Astrocyte of the cerebellum (primary cell): ENCODE data around the gene TMEM94.

Source experiments
- DNase-seq: peaks from one replicate; pipeline ENCODE4 v3.0.0-alpha.2; 2011; ENCODE audit warnings: low read depth
- H3K4me3 ChIP-seq: 2 replicates; pipeline ENCODE4 v1.5.1; 2011; ENCODE audit warnings: mild to moderate bottlenecking, low read depth, low read length, moderate library complexity
- in situ Hi-C: cut with HindIII; loops from 2 replicates; pipeline ENCODE4 v1.10.0; 2017; ENCODE audit warnings: low sequenced_read_pairs
- TF ChIP-seq, protein P1 (sequence below): IDR thresholded peaks from 2 replicates; pipeline ENCODE4 v1.5.1; 2012; ENCODE audit warnings: low read length, low read depth, moderate library complexity, mild to moderate bottlenecking; ENCODE audit errors: missing control alignments

The TMEM94 gene

DNA sequence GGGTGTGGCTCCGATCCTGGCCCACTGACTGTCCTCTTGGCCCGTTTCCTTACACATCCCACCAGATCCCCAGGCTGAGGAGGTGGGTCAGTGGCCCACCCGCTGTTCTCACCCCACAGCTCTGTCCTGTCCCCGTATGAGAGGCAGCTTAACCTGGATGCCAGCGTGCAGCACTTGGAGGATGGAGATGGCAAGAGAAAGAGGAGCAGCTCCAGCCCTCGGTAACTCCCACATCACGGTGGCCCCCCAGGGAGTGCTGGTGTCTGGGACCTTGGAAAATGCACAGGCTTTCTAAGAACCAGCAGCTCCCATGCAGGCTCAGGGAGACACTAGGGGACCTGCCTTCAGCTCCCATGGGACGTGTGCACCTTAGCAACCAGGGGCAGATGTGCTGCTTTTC is 64.9 kb downstream of the TMEM94 start:
- H3K4me3 ChIP-seq = no peak overlapping the region
- no peak for DNase-seq
- in situ Hi-C loops = no loop called here
- TF ChIP-seq, protein P1, sequence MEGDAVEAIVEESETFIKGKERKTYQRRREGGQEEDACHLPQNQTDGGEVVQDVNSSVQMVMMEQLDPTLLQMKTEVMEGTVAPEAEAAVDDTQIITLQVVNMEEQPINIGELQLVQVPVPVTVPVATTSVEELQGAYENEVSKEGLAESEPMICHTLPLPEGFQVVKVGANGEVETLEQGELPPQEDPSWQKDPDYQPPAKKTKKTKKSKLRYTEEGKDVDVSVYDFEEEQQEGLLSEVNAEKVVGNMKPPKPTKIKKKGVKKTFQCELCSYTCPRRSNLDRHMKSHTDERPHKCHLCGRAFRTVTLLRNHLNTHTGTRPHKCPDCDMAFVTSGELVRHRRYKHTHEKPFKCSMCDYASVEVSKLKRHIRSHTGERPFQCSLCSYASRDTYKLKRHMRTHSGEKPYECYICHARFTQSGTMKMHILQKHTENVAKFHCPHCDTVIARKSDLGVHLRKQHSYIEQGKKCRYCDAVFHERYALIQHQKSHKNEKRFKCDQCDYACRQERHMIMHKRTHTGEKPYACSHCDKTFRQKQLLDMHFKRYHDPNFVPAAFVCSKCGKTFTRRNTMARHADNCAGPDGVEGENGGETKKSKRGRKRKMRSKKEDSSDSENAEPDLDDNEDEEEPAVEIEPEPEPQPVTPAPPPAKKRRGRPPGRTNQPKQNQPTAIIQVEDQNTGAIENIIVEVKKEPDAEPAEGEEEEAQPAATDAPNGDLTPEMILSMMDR = no peak

DNA sequence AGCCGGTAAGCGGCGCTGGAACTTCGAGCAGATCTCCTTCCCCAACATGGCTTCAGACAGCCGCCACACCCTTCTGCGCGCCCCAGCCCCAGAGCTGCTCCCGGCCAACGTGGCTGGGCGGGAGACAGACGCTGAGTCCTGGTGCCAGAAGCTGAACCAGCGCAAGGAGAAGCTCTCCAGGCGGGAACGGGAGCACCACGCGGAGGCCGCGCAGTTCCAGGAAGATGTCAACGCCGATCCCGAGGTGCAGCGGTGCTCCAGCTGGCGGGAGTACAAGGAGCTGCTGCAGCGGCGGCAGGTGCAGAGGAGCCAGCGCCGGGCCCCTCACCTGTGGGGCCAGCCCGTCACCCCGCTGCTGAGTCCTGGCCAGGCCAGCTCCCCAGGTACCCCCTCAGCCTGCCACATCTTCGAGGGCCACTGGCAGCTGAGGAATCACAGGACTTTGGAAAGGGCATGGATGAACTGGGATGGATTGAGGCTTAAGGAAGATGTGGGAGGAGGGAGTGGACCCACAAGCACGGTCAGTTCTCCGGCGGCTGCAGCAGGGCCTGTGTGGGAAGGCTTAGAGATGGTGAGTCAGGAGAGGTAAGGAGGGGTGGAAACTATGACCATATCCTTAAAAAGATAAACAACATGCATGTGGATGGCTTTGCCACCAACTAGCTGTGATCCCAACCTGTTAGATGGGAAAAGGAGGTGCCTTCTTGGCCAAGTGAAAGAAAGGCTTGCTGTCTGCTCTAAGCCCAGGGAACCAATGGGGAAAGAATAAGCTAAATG is 65.7 kb downstream of the TMEM94 start:
- no peak overlapping the region for H3K4me3 ChIP-seq
- in situ Hi-C loops = no loop called here
- TF ChIP-seq, protein P1 = no peak
- no peak for DNase-seq

DNA sequence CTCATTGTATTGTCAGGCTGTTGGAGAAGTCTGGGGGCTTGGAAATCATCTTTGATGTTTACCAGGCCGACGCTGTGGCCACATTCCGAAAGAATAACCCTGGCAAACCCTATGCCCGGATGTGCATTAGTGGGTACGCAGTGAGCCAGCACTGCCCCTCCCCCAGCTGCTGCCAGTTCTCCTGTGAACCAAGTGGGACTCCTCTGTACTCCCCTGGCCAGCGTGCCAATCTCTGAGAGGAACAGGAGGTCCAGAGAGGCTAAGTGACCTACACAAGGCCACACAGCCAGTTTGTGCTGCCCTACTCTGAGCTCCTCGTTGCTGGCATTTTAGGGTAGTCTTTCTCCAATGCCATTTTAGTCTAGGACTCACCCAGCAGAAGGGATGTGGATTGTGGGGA is 67.2 kb downstream of the TMEM94 start:
- no peak overlapping the region for H3K4me3 ChIP-seq
- in situ Hi-C loops = no loop called here
- TF ChIP-seq, protein P1 = no peak
- DNase-seq = no peak

DNA sequence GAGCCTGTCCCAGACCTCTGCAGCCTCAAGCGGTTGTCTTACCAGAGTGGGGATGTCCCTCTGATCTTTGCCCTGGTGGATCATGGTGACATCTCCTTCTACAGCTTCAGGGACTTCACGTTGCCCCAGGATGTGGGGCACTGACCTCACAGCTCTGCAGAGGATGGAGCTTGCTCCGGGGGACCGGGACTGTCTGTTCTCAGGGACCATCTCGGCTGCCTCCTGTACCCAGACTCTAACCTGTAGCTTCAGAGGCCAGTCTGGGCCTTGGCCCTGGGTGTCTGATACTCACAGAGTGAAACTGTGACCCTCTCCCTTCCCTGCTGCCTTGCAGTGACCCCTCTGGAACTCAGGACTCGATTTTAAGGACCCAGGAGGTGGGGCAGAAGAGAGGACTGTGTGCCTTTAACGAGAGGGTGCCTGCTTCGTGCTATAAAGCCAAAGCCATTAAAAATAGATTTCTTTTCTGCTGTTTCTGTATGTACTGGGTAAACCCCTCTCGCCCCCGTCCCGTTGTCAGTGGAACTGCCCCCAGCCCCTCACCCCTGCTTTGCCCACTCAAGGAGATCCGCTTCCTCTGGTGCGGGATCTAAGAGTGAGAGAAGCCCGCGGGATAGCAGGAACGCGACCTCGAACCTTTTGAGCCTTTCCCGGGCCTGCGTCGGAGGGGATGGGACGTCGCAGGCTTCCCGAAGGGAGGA is 68.0 kb downstream of the TMEM94 start:
- peak overlapping the region; percentile 48 for H3K4me3 ChIP-seq
- DNase-seq = no peak
- TF ChIP-seq, protein P1 = no peak
- in situ Hi-C loops = no loop called here

DNA sequence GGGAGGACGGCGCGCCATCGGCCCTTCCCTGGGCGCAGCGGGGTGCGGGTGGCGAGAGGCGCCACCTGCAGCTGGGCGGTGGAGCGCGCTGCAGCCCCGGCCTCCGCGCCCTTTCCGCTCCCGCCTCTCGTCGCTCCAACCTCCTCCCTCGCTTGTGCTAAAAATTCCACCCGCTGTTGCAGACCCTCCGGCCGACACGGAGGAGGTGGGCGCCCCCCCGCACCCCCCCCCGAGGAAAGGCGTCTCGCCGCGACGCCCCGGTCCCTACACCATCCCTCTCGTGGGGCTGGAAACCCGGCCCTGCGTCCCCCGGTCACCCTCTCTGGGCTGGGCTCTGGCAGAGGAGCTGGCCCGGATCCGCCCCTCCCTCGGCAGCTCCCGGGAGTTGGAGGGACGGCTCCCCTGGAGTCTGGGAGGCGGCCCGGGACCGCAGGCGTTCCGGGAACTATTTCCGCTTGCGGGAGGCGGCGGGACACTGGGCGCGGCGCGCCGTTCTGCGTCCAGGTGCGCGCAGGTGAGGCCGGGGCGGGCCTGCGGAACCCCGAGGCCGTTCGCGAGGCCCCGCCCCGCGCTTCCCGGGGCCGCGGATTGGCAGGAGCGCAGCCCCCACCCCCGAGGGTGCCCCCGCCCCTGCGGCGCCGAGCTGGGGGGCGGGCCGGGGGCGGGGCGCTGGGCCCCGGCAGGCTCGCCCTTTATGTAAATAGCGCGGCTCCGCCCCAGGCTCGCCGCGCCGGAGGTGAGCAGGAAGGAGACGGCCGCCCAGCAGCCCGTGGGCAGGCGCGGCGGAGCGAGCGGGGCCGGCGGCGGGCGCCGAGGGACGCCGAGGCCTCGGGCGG is 68.8 kb downstream of the TMEM94 start, which contains the start of gene LLGL2:
Gene LLGL2, plus strand, starts transcription at position 728 of the 836 bp plus-strand sequence. CDS start 17,730 bp downstream, outside the sequence.
- TF ChIP-seq, protein P1 = peak; percentile 32
- in situ Hi-C loops = no loop called here
- H3K4me3 ChIP-seq = peak within 1 kb of the TSS; percentile 48
- DNase-seq = no peak

DNA sequence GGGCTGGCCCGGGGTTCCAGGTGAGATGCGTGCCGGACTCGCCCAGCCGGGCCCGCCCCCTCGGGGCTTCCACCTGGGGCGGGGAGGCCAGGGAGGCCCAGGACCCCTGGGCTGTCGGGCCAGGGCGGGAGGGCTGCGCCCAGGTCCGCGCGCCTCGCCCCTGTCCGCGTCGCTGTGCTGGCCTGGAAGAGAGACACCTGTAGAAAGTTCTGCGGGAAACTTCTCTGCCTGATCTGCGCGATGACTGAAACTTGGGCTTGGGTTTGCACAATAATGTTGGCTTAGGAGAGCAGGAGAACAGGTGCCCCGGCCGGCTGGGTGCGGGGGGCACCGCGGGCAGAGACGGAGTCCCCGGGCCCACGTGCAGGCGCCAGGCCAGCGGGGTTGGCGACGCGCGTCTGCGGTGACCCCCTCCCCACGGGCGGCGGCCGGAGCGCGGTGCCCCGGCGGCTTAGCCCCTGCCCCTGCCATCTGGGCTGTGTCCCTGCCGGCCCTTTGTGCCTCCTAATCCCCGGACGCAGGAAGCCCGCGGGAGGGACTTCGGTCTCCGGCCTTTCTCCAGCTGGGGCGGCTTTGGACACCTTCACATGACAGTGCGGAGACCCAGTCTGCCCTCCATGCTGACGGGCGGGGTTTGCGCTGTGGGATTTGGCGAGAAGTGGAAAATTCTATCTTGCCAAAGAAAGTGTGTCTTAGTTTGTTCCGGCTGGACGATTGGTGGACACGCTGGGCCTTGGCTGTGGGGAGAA is 69.5 kb downstream of the TMEM94 start:
- in situ Hi-C loops = no loop called here
- TF ChIP-seq, protein P1 = no peak
- H3K4me3 ChIP-seq = peak overlapping the region; percentile 48
- DNase-seq = no peak
